ENCODE results near the gene ERBIN.

GRCh38 chr5:65946198-65946745 lies 19.9 kb downstream of the ERBIN start:
- TF ChIP-seq NFE2L1 (CRISPR knock-in tag; IDR thresholded peaks at IDR 0.05; ENCODE audit: borderline replicate concordance), result no peak
- TF ChIP-seq ZBTB44 (CRISPR knock-in tag; IDR thresholded peaks at IDR 0.05), result no peak
- TF ChIP-seq MAFK (conservative IDR thresholded peaks at IDR 0.05 in 1 of 2, IDR thresholded peaks at IDR 0.05 in 1 of 2; ENCODE audit: low read length in 2 of 2), result no peak
- TF ChIP-seq TEAD2 (CRISPR knock-in tag; IDR thresholded peaks at IDR 0.05), result no peak
- TF ChIP-seq ZNF276 (CRISPR knock-in tag; IDR thresholded peaks at IDR 0.05; ENCODE audit: low read depth), result no peak
- TF ChIP-seq CTCF (CRISPR knock-in tag; IDR thresholded peaks at IDR 0.05), result no peak
- no peak for TF ChIP-seq HMG20B (CRISPR knock-in tag; conservative IDR thresholded peaks at IDR 0.05)
- TF ChIP-seq MEIS1 (CRISPR knock-in tag; IDR thresholded peaks at IDR 0.05; ENCODE audit: borderline replicate concordance), result no peak
- no peak for TF ChIP-seq ISL2 (CRISPR knock-in tag; IDR thresholded peaks at IDR 0.05)
- TF ChIP-seq ZNF652 (CRISPR knock-in tag; IDR thresholded peaks at IDR 0.05; ENCODE audit: borderline replicate concordance, low read depth), result no peak
- no peak for TF ChIP-seq ZNF619 (CRISPR knock-in tag; IDR thresholded peaks at IDR 0.05)
- no peak for TF ChIP-seq ZC3H13 (CRISPR knock-in tag; IDR thresholded peaks at IDR 0.05)
- no peak for TF ChIP-seq POLR2AphosphoS5 (IDR thresholded peaks at IDR 0.05; ENCODE audit: low read depth, low read length)
- no peak for TF ChIP-seq ZHX1 (CRISPR knock-in tag; IDR thresholded peaks at IDR 0.05; ENCODE audit: low read depth)

All from HepG2 (cell line).